Neural crest cell (in vitro differentiated cells): ENCODE measurements around the gene MT2A. TPM values are rescaled to one million over a fixed set of nuclear protein-coding genes. Genes with fewer than 3 reads are reported as not detected.
"Not testable (repeated sequence)": the region's sequence is repeated elsewhere in the genome, so short reads cannot be mapped to it uniquely, and the experiment has no call there.

Source experiments
- DNase-seq: peaks from one replicate; pipeline ENCODE4 v3.0.0; 2021; ENCODE audit warnings: low read depth, mixed read lengths, low spot score
- H3K27ac Mint-ChIP-seq: one replicate; pipeline ENCODE4 v1.8.0; 2021; ENCODE audit warnings: mild to moderate bottlenecking, mixed read lengths; ENCODE audit not compliant: unreplicated experiment
- H3K27me3 Mint-ChIP-seq: 2 replicates; pipeline ENCODE4 v1.8.0; 2021; ENCODE audit warnings: low read depth, mild to moderate bottlenecking, mixed read lengths
- H3K36me3 Mint-ChIP-seq: 2 replicates; pipeline ENCODE4 v1.8.0; 2021; ENCODE audit warnings: low read depth, mild to moderate bottlenecking, mixed read lengths
- H3K4me1 Mint-ChIP-seq: 2 replicates; pipeline ENCODE4 v1.8.0; 2021; ENCODE audit warnings: mixed read lengths
- H3K4me3 Mint-ChIP-seq: one replicate; pipeline ENCODE4 v1.8.0; 2021; ENCODE audit warnings: mild to moderate bottlenecking, mixed read lengths
- H3K9me3 Mint-ChIP-seq: 2 replicates; pipeline ENCODE4 v1.8.0; 2021; ENCODE audit warnings: mixed read lengths
- total RNA-seq: library from RNA; stranded (reverse); gene quantifications from 2 replicates; pipeline ENCODE4 v1.2.1, GENCODE V29; 2021
- TF ChIP-seq, protein P1 (sequence below): fragments of 200-600 bp; sonication (generic); conservative IDR thresholded peaks from 2 replicates; pipeline ENCODE4 v1.5.0; 2021; ENCODE audit warnings: antibody characterized with exemption, mild to moderate bottlenecking

Gene MT2A
- total RNA-seq, 1 donor from 2014 or later, result 11.6 TPM

GRCh38 chr16:56615353-56615752 is 7.0 kb downstream of the MT2A start:
- no peaks in the 10 kb centered on the region for H3K36me3 Mint-ChIP-seq
- no peak overlapping the region for H3K27ac Mint-ChIP-seq
- H3K9me3 Mint-ChIP-seq, result no peaks in the 10 kb centered on the region
- peaks cover 18% of the 10 kb centered on the region for H3K4me1 Mint-ChIP-seq
- TF ChIP-seq, protein P1, sequence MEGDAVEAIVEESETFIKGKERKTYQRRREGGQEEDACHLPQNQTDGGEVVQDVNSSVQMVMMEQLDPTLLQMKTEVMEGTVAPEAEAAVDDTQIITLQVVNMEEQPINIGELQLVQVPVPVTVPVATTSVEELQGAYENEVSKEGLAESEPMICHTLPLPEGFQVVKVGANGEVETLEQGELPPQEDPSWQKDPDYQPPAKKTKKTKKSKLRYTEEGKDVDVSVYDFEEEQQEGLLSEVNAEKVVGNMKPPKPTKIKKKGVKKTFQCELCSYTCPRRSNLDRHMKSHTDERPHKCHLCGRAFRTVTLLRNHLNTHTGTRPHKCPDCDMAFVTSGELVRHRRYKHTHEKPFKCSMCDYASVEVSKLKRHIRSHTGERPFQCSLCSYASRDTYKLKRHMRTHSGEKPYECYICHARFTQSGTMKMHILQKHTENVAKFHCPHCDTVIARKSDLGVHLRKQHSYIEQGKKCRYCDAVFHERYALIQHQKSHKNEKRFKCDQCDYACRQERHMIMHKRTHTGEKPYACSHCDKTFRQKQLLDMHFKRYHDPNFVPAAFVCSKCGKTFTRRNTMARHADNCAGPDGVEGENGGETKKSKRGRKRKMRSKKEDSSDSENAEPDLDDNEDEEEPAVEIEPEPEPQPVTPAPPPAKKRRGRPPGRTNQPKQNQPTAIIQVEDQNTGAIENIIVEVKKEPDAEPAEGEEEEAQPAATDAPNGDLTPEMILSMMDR, result no peak
- no peak overlapping the region for H3K4me3 Mint-ChIP-seq
- DNase-seq, result no peak
- H3K27me3 Mint-ChIP-seq, result peaks cover 73% of the 10 kb centered on the region

DNA sequence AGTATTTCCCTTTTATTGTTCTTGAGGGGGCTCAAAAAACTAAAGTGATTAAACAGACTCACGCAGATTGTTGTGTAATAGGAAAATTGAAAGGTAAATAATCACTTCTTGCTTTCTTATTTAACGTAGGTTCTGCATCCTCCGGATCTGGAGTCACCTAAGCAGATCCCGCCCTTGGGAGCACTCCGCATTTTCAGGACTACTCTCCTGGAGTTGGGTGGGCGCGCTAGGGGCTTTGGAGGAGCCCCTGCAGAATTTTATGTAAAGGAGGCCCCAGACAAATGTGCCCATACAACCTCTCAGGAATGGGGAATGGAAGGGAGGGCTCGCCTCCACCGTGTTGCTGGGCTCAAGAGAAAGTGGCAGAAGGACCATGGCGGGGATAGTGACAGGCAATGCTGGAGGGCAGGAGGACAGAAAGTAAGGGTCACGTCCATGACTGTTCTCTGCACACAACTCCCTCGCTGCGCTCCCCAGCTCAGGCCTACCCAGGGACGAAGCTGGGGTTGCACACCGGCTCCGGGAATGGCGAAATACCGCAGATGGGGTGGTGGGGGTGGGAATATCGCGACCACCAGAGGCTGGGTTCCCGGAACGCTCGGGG is 8.3 kb downstream of the MT2A start:
- peaks cover 75% of the 10 kb centered on the region for H3K27me3 Mint-ChIP-seq
- H3K36me3 Mint-ChIP-seq, result no peaks in the 10 kb centered on the region
- peak overlapping the region; percentile 41 for H3K4me3 Mint-ChIP-seq
- peaks cover 13% of the 10 kb centered on the region for H3K4me1 Mint-ChIP-seq
- no peak overlapping the region for H3K27ac Mint-ChIP-seq
- no peaks in the 10 kb centered on the region for H3K9me3 Mint-ChIP-seq
- TF ChIP-seq, protein P1, result no peak
- no peak for DNase-seq

GRCh38 chr16:56617212-56618085 is 9.1 kb downstream of the MT2A start:
- peaks cover 81% of the 10 kb centered on the region for H3K27me3 Mint-ChIP-seq
- DNase-seq, result no peak

DNA sequence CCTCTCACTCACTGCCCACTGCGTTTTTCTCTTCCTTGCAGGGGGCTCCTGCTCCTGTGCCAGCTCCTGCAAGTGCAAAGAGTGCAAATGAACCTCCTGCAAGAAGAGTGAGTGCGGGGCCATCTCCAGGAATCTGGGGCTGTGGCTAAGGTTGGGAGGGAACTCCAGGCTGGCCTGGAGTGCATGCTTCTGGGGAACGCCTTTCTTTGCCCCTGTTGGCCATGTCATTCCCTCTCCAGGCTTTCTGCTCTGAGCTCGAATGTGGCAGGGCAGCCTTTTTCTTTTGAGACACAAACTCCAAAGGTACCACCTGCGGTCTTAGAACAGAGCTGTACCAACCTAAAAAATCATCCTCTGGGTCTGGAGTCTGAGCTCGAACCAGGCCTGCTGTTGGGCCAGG is 9.8 kb downstream of the MT2A start:
- no peak overlapping the region for H3K4me3 Mint-ChIP-seq
- H3K27ac Mint-ChIP-seq, result no peak overlapping the region
- no peaks in the 10 kb centered on the region for H3K36me3 Mint-ChIP-seq
- peaks cover 87% of the 10 kb centered on the region for H3K27me3 Mint-ChIP-seq
- no peaks in the 10 kb centered on the region for H3K9me3 Mint-ChIP-seq
- peaks cover 14% of the 10 kb centered on the region for H3K4me1 Mint-ChIP-seq
- TF ChIP-seq, protein P1, result no peak
- no peak for DNase-seq

More at GRCh38 chr16:56617212-56618085, 9.1 kb downstream of the MT2A start:
- Mint-ChIP-seq H3K27ac (no peak overlapping the region), H3K4me3 (peak overlapping the region; percentile 77), H3K36me3 (no peaks in the 10 kb centered on the region), H3K4me1 (peaks cover 14% of the 10 kb centered on the region), H3K9me3 (no peaks in the 10 kb centered on the region)
- TF ChIP-seq, protein P1, result no peak

- TF ChIP-seq, protein P1, result no peak
- H3K4me3 Mint-ChIP-seq, result no peak overlapping the region
- H3K27me3 Mint-ChIP-seq, result peaks cover 90% of the 10 kb centered on the region
- no peaks in the 10 kb centered on the region for H3K9me3 Mint-ChIP-seq
- no peak for DNase-seq
- no peaks in the 10 kb centered on the region for H3K36me3 Mint-ChIP-seq
- H3K4me1 Mint-ChIP-seq, result peaks cover 20% of the 10 kb centered on the region
- no peak overlapping the region for H3K27ac Mint-ChIP-seq
Observed at GRCh38 chr16:56620339-56620897, 12.0 kb downstream of the MT2A start.

DNA sequence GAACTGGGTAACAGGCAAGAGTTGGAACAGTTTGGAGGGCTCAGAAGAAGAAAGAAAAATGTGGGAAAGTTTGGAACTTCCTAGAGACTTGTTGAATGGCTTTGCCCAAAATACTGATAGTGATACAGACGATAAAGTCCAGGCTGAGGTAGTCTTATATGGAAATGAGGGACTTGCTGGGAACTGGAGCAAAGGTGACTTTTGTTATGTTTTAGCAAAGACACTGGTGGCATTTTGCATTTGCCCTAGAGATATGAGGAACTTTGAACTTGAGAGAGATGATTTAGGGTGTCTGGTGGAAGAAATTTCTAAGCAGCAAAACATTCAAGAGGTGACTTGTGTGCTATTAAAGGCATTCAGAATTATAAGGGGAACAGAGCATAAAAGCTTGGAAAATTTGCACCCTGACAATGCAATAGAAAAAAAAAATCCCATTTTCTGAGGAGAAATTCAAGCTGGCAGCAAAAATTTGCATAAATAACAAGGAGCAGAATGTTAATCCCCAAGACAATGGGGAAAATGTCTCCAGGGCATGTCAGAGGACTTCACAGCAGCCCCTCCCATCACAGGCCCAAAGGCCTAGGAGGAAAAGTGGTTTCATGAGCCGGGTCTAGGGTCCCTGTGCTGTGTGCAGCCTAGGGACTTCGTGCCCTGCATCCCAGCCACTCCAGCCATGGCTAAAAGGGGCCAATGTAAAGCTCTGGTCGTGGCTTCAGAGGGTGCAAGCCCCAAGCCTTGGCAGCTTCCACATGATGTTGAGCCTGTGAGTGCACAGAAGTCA is 13.5 kb downstream of the MT2A start:
- H3K4me3 Mint-ChIP-seq, result not testable (repeated sequence)
- peaks cover 93% of the 10 kb centered on the region for H3K27me3 Mint-ChIP-seq
- peaks cover 25% of the 10 kb centered on the region for H3K4me1 Mint-ChIP-seq

DNA sequence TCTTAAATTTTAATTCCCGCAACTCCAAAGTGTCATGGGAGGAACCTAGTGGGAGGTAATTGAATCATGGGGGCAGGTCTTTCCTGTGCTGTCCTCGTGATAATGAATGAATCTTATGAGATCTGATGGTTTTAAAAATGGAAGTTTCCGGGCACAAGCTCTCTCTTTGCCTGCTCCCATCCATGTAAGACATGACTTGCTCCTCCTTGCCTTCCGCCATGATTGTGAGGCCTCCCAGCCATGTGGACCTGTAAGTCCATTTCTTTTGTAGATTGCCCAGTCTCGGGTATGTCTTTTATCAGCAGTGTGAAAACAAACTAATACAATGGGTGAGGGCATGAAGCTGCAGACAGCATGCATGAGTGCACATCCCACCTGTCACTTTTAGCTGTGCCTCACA is 14.8 kb downstream of the MT2A start:
- DNase-seq, H3K36me3 Mint-ChIP-seq, H3K4me3 Mint-ChIP-seq, H3K27ac Mint-ChIP-seq, H3K9me3 Mint-ChIP-seq: not testable (repeated sequence)
- H3K27me3 Mint-ChIP-seq, result peaks cover 88% of the 10 kb centered on the region
- peaks cover 17% of the 10 kb centered on the region for H3K4me1 Mint-ChIP-seq

More for the DNA sequence above, 13.5 kb downstream of the MT2A start:
- not testable (repeated sequence) for DNase-seq, H3K27ac Mint-ChIP-seq, H3K36me3 Mint-ChIP-seq, H3K9me3 Mint-ChIP-seq
